ENCODE data around the gene ITPR3.
"Not testable (repeated sequence)": the region's sequence is repeated elsewhere in the genome, so short reads cannot be mapped to it uniquely, and the experiment has no call there.

ITPR3 gene

GRCh38 chr6:33590531-33591198, 30.5 kb upstream of the ITPR3 start:
- DNase-seq (ENCODE audit: low read depth in 3 of 3, low spot score in 1 of 3) = no peak

GRCh38 chr6:33591424-33592032, 29.6 kb upstream of the ITPR3 start:
- DNase-seq (ENCODE audit: low read depth in 3 of 3, low spot score in 1 of 3) = no peak

- DNase-seq (ENCODE audit: low read depth in 3 of 3, low spot score in 1 of 3) = no peak
Measured at GRCh38 chr6:33592280-33592594, 28.9 kb upstream of the ITPR3 start.

GRCh38 chr6:33592595-33593413, 28.3 kb upstream of the ITPR3 start:
- peak in 1 of 3 donors; percentile 29 for DNase-seq (ENCODE audit: low read depth in 3 of 3, low spot score in 1 of 3)

GRCh38 chr6:33593414-33593727, 27.8 kb upstream of the ITPR3 start:
- DNase-seq (ENCODE audit: low read depth in 3 of 3, low spot score in 1 of 3) = no peak

GRCh38 chr6:33595001-33595846, 25.9 kb upstream of the ITPR3 start:
- no peak for DNase-seq (ENCODE audit: low read depth in 3 of 3, low spot score in 1 of 3)

- not testable (repeated sequence) for DNase-seq (ENCODE audit: low read depth in 3 of 3, low spot score in 1 of 3)
Measured at GRCh38 chr6:33596894-33597293, 24.2 kb upstream of the ITPR3 start.

GRCh38 chr6:33597551-33598322, 23.4 kb upstream of the ITPR3 start:
- no peak for DNase-seq (ENCODE audit: low read depth in 3 of 3, low spot score in 1 of 3)

GRCh38 chr6:33599413-33599938, 21.6 kb upstream of the ITPR3 start:
- no peak for DNase-seq (ENCODE audit: low read depth in 3 of 3, low spot score in 1 of 3)

GRCh38 chr6:33600761-33601160, 20.4 kb upstream of the ITPR3 start:
- DNase-seq (ENCODE audit: low read depth in 3 of 3, low spot score in 1 of 3) = no peak

GRCh38 chr6:33602180-33602579, 18.9 kb upstream of the ITPR3 start:
- no peak for DNase-seq (ENCODE audit: low read depth in 3 of 3, low spot score in 1 of 3)

GRCh38 chr6:33604941-33605854, 15.9 kb upstream of the ITPR3 start:
- no peak for DNase-seq (ENCODE audit: low read depth in 3 of 3, low spot score in 1 of 3)

GRCh38 chr6:33606642-33607041, 14.5 kb upstream of the ITPR3 start:
- no peak for DNase-seq (ENCODE audit: low read depth in 3 of 3, low spot score in 1 of 3)

GRCh38 chr6:33607126-33607783, 13.9 kb upstream of the ITPR3 start:
- no peak for DNase-seq (ENCODE audit: low read depth in 3 of 3, low spot score in 1 of 3)

- DNase-seq (ENCODE audit: low read depth in 3 of 3, low spot score in 1 of 3) = no peak
Measured at GRCh38 chr6:33607784-33608161, 13.3 kb upstream of the ITPR3 start.

GRCh38 chr6:33609019-33609418, 12.1 kb upstream of the ITPR3 start:
- no peak for DNase-seq (ENCODE audit: low read depth in 3 of 3, low spot score in 1 of 3)

GRCh38 chr6:33609528-33609927, 11.6 kb upstream of the ITPR3 start:
- DNase-seq (ENCODE audit: low read depth in 3 of 3, low spot score in 1 of 3) = no peak

GRCh38 chr6:33610067-33610466, 11.1 kb upstream of the ITPR3 start:
- no peak for DNase-seq (ENCODE audit: low read depth in 3 of 3, low spot score in 1 of 3)
